A549 (cell line): ENCODE data around the gene PPP2R5A. TPM values are rescaled to one million over a fixed set of nuclear protein-coding genes. Genes with fewer than 3 reads are reported as not detected.

Experiments
- ATAC-seq, 2 experiments: fragments of 200-7000 bp in 1 of 2; fragments of >200 bp in 1 of 2; cut with Nextera tagmentation in 1 of 2; cut with Tn5 transposase in 1 of 2; 3 replicates each; pipeline versions ENCODE4 v1.8.0 to v1.9.1; 2018 to 2020; ENCODE audit warnings: mild to moderate bottlenecking in 1 of 2, moderate library complexity in 1 of 2
- CTCF ChIA-PET: fragments of 300-600 bp; sonication (Branson Sonifier 250); formaldehyde crosslinking; extraction: SDS; loops from one replicate; lab custom pipeline; 2021; ENCODE audit warnings: antibody characterized with exemption, inconsistent platforms; lab: Yijun Ruan, JAX
- POLR2A ChIA-PET: fragments of 350-600 bp; formaldehyde crosslinking; extraction: SDS; loops from one replicate; lab custom pipeline; 2021; ENCODE audit warnings: antibody characterized with exemption, inconsistent platforms; lab: Yijun Ruan, JAX
- DNase-seq, 2 experiments: peaks; one replicate each; pipeline versions ENCODE4 v3.0.0 to v3.0.0-alpha.2; 2011 to 2016; ENCODE audit warnings: low read depth in 1 of 2, low spot score in 1 of 2
- FAIRE-seq: peaks from 2 replicates; lab custom pipeline; 2011; peaks lifted over from hg19 to GRCh38; lab: Jason Lieb, UNC
- H3K27ac ChIP-seq, 2 experiments: fragments of >200 bp; sonication (Bioruptor Twin); formaldehyde crosslinking; 3 replicates each; pipeline ENCODE4 v1.5.1; 2016 to 2017
- H3K4me1 ChIP-seq: fragments of >200 bp; sonication (Bioruptor Twin); formaldehyde crosslinking; 3 replicates; pipeline ENCODE4 v1.6.1; 2016
- H3K4me2 ChIP-seq: fragments of >200 bp; sonication (Bioruptor Twin); formaldehyde crosslinking; 3 replicates; pipeline ENCODE4 v1.6.1; 2016
- H3K4me3 ChIP-seq: fragments of >200 bp; sonication (Bioruptor Twin); formaldehyde crosslinking; 3 replicates; pipeline ENCODE4 v1.5.1; 2016
- H3K9me3 ChIP-seq: fragments of >200 bp; sonication (Bioruptor Twin); formaldehyde crosslinking; 3 replicates; pipeline ENCODE4 v1.6.1; 2016
- BCL3 ChIP-seq: fragments of >200 bp; sonication (Bioruptor Twin); formaldehyde crosslinking; IDR thresholded peaks from 3 replicates; pipeline ENCODE4 v1.6.1; 2016
- BHLHE40 ChIP-seq: IDR thresholded peaks from 2 replicates; pipeline ENCODE4 v1.6.1; 2012; ENCODE audit warnings: low read depth, low read length, inconsistent platforms
- CBX2 ChIP-seq: fragments of 200-600 bp; sonication (generic); IDR thresholded peaks from 2 replicates; pipeline ENCODE4 v1.6.1; 2016; ENCODE audit warnings: low read depth, mild to moderate bottlenecking, borderline replicate concordance
- CHD2 ChIP-seq: fragments of 150-350 bp; IDR thresholded peaks from 2 replicates; pipeline ENCODE4 v1.6.1; 2014; ENCODE audit warnings: low read length; ENCODE audit not compliant: partially characterized antibody
- CTCF ChIP-seq: fragments of >200 bp; sonication (Bioruptor Twin); formaldehyde crosslinking; IDR thresholded peaks from 3 replicates; pipeline ENCODE4 v1.5.1; 2016
- FOSB ChIP-seq: fragments of 250-450 bp; sonication (Bioruptor Pico); IDR thresholded peaks from 2 replicates; pipeline ENCODE4 v1.5.0; 2020; ENCODE audit warnings: mild to moderate bottlenecking, moderate library complexity
- FOXS1 ChIP-seq: fragments of 250-450 bp; sonication (Bioruptor Pico); IDR thresholded peaks from 2 replicates; pipeline ENCODE4 v1.5.0; 2020; ENCODE audit warnings: mild to moderate bottlenecking, moderate library complexity
- HDAC2 ChIP-seq: fragments of 200-600 bp; sonication (generic); IDR thresholded peaks from 2 replicates; pipeline ENCODE4 v1.6.1; 2016
- HES2 ChIP-seq: fragments of >200 bp; sonication (Bioruptor Twin); formaldehyde crosslinking; IDR thresholded peaks from 2 replicates; pipeline ENCODE4 v1.6.1; 2016
- JUN ChIP-seq, 2 experiments: fragments of >200 bp; sonication (Bioruptor Twin); formaldehyde crosslinking; IDR thresholded peaks; 2 replicates in 1 of 2; 3 replicates in 1 of 2; pipeline ENCODE4 v1.6.1; 2016 to 2017
- JUNB ChIP-seq: fragments of >200 bp; sonication (Bioruptor Twin); formaldehyde crosslinking; IDR thresholded peaks from 2 replicates; pipeline ENCODE4 v1.6.1; 2016
- KDM1A ChIP-seq: fragments of 200-600 bp; sonication (generic); IDR thresholded peaks from 2 replicates; pipeline ENCODE4 v1.6.1; 2016; ENCODE audit warnings: low read depth, mild to moderate bottlenecking
- MAFK ChIP-seq: fragments of 450-650 bp; IDR thresholded peaks from 2 replicates; pipeline ENCODE4 v1.6.1; 2014; ENCODE audit not compliant: partially characterized antibody
- MAZ ChIP-seq: fragments of 150-350 bp; IDR thresholded peaks from 2 replicates; pipeline ENCODE4 v1.6.1; 2014; ENCODE audit warnings: antibody characterized with exemption, low read depth, low read length, borderline replicate concordance
- NPAS2 ChIP-seq: fragments of 250-450 bp; sonication (Bioruptor Pico); IDR thresholded peaks from 2 replicates; pipeline ENCODE4 v1.8.0; 2022; ENCODE audit warnings: mild to moderate bottlenecking, moderate library complexity, borderline replicate concordance
- NR3C1 ChIP-seq: fragments of >200 bp; sonication (Bioruptor Twin); formaldehyde crosslinking; IDR thresholded peaks from 3 replicates; pipeline ENCODE4 v1.6.1; 2017
- PHF8 ChIP-seq: fragments of 200-600 bp; sonication (generic); IDR thresholded peaks from 2 replicates; pipeline ENCODE4 v1.6.1; 2016; ENCODE audit warnings: low read depth, mild to moderate bottlenecking, antibody characterized with exemption, moderate library complexity, borderline replicate concordance
- POLR2AphosphoS2 ChIP-seq: conservative IDR thresholded peaks from 2 replicates; pipeline ENCODE4 v1.6.1; 2012; ENCODE audit warnings: low read length, improper control_type of control experiment, inconsistent platforms
- RAD21 ChIP-seq, 2 experiments: fragments of >200 bp in 1 of 2; sonication (Bioruptor Twin) in 1 of 2; formaldehyde crosslinking in 1 of 2; IDR thresholded peaks in 1 of 2; conservative IDR thresholded peaks in 1 of 2; 2 replicates in 1 of 2; 3 replicates in 1 of 2; pipeline ENCODE4 v1.6.1; 2012 to 2018; ENCODE audit warnings: inconsistent platforms in 1 of 2
- RARB ChIP-seq: fragments of 250-450 bp; sonication (Bioruptor Pico); IDR thresholded peaks from 2 replicates; pipeline ENCODE4 v1.8.0; 2021; ENCODE audit warnings: mild to moderate bottlenecking, moderate library complexity
- SMC3 ChIP-seq: fragments of >200 bp; sonication (Bioruptor Twin); formaldehyde crosslinking; IDR thresholded peaks from 3 replicates; pipeline ENCODE4 v1.6.1; 2018; ENCODE audit warnings: inconsistent platforms
- TFCP2L1 ChIP-seq: fragments of 250-450 bp; sonication (Bioruptor Pico); IDR thresholded peaks from 2 replicates; pipeline ENCODE4 v1.5.0; 2021; ENCODE audit warnings: mild to moderate bottlenecking
- ZC3H11A ChIP-seq: fragments of 450-650 bp; IDR thresholded peaks from 2 replicates; pipeline ENCODE4 v1.6.1; 2014; ENCODE audit warnings: antibody characterized with exemption, mild to moderate bottlenecking
- ZNF302 ChIP-seq: fragments of 250-450 bp; sonication (Bioruptor Pico); IDR thresholded peaks from 2 replicates; pipeline ENCODE4 v1.9.0; 2021; ENCODE audit warnings: inconsistent platforms, mild to moderate bottlenecking, moderate library complexity
- WGBS: methylation state at CpG from one replicate; pipeline ENCODE4 v1.1.6; 2017; ENCODE audit errors: missing lambda C conversion rate; 5-methylcytosine and 5-hydroxymethylcytosine counted together
- polyA plus RNA-seq, 4 experiments: library from polyadenylated mRNA; depleted of rRNA in 3 of 4; stranded (reverse); fragments of >200 nt; fragmentation: RNase III in 1 of 4; extraction: RNeasy Plus Mini Kit Qiagen cat#74134 plus additional on column Dnase treatment in 1 of 4; gene quantifications; 2 replicates in 3 of 4; 3 replicates in 1 of 4; pipeline ENCODE4 v1.2.3, GENCODE V29; 2011 to 2017

Gene PPP2R5A
- polyA plus RNA-seq, 2 of the 4 experiments (the other 2 are of a cell fraction) = 14.9 to 37.6 TPM

- Histone ChIP-seq H3K27ac (no peak overlapping the region), H3K4me3 (no peak overlapping the region), H3K4me1 (no peaks in the 10 kb centered on the region), H3K9me3 (peaks cover 4% of the 10 kb centered on the region; the same call in 1 of the 3 replicates), H3K4me2 (no peak overlapping the region)
- no peak for FAIRE-seq
- ChIA-PET CTCF (interaction anchor here (1.2 to 1.8 kb wide), 8 partner anchors 10 to 696 kb away, joined by 3 to 6 read pairs (median 4); no protein-coding TSS in a partner anchor), POLR2A (no interaction called here)
- whole genome bisulfite sequencing = 89% methylated on average over 3 of the region's 3 CpGs
- no peak for TF ChIP-seq ZC3H11A
- TF ChIP-seq ZNF302 (CRISPR knock-in tag) = no peak
- no peak for TF ChIP-seq POLR2AphosphoS2
- no peak for TF ChIP-seq MAFK
- TF ChIP-seq RAD21 (conservative IDR thresholded peaks at IDR 0.05 in 1 of 2, IDR thresholded peaks at IDR 0.05 in 1 of 2) = no peak
- no peak for TF ChIP-seq JUN (IDR thresholded peaks at IDR 0.05)
- TF ChIP-seq FOSB (CRISPR knock-in tag) = no peak
- DNase-seq = no peak
- ATAC-seq = 0 out of 6 replicates have a peak, but pooled peaks of 1 of the 2 experiments have one; percentile 32
Observed at GRCh38 chr1:212377644-212378043, 92.4 kb downstream of the PPP2R5A start.

DNA sequence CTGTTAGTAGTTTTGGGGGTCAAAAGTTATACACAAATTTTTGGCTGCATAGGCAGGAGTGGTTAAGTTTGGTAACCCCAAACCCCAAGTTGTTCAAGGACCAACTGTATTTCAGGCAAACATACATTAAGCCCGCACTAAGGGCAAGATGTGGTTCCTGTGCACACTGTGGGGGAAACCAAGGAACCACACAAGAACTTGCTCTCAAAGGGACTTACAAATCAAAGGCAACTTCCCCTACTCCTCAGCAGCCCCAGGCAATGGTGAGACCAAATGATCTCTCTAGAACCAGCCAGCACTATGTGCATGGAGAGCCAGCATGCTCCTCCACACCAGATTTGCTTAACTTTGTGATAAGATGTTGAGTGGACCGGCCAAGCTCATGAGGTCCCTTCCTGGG is 94.2 kb downstream of the PPP2R5A start:
- Histone ChIP-seq H3K4me2 (no peak overlapping the region), H3K4me1 (no peaks in the 10 kb centered on the region), H3K9me3 (no peaks in the 10 kb centered on the region), H3K27ac (no peak overlapping the region), H3K4me3 (no peak overlapping the region)
- ChIA-PET POLR2A (no interaction called here), CTCF (interaction anchor here (1.1 to 1.4 kb wide), 3 partner anchors 36 to 699 kb away, joined by 3 to 5 read pairs (median 3); partner anchors contain the start of gene PACC1)
- FAIRE-seq (no peak), ATAC-seq (no peak), DNase-seq (no peak)
- 100% methylated on average over 1 of the region's 2 CpGs for WGBS
- TF ChIP-seq JUNB (no peak), FOSB (CRISPR knock-in tag) (no peak), CTCF (no peak), RARB (CRISPR knock-in tag) (no peak), NR3C1 (no peak), HES2 (no peak), BHLHE40 (no peak)

DNA sequence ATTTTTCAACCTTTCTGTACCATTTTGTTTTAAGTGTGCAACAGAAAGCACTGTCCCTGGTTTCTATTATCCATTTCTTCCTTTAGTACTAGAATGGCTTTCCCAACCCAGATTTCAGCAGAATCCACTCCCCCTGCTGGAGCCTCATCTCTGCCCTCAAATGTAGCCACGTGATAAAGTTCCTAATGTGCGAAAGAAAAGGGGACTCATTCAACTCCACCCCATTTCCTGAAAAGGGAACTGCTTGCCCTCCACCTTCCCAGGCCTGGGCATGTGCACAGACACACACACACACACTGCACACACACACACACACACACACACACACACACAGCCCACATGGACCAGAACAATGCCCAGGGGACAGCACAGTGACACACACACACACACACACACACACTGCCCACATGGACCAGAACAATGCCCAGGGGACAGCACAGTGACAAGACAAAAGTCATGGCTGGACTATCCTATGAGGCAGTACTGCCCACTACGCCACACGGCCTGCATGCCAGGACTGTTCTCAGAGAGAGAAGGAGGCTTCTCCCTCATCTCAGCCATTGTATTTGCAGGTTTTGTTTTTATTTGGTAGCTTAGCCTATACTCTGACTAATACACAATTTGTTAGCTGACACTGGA is 96.3 kb downstream of the PPP2R5A start:
- Histone ChIP-seq H3K27ac (no peak overlapping the region), H3K4me3 (no peak overlapping the region), H3K9me3 (no peaks in the 10 kb centered on the region), H3K4me1 (no peaks in the 10 kb centered on the region), H3K4me2 (no peak overlapping the region)
- WGBS = 95% methylated on average over 4 of the region's 4 CpGs
- no peak for FAIRE-seq
- DNase-seq = no peak
- TF ChIP-seq FOXS1 (CRISPR knock-in tag) = no peak
- no peak for TF ChIP-seq KDM1A
- no peak for TF ChIP-seq FOSB (CRISPR knock-in tag)
- TF ChIP-seq NPAS2 (CRISPR knock-in tag) = no peak
- TF ChIP-seq MAZ = no peak
- TF ChIP-seq CBX2 = no peak
- no peak for TF ChIP-seq BHLHE40
- TF ChIP-seq HDAC2 = no peak
- no peak for TF ChIP-seq PHF8
- TF ChIP-seq RARB (CRISPR knock-in tag) = no peak
- no peak for TF ChIP-seq BCL3
- no peak for TF ChIP-seq TFCP2L1 (CRISPR knock-in tag)
- no peak for TF ChIP-seq SMC3
- TF ChIP-seq MAFK = no peak
- no peak for TF ChIP-seq CHD2
- CTCF ChIA-PET = interaction anchor here (0.7 to 2.7 kb wide), 2 partner anchors 74 to 311 kb away, joined by 4 to 10 read pairs; no protein-coding TSS in a partner anchor
- POLR2A ChIA-PET = no interaction called here
- ATAC-seq = no peak
